Upper lobe of right lung (tissue), 1 donor: Measurements from ENCODE around the gene CDC73. TPM values are rescaled to one million over a fixed set of nuclear protein-coding genes. Genes with fewer than 3 reads are reported as not detected.

ENCODE experiments used
- ATAC-seq: fragments of 200-7000 bp; cut with Tn5 transposase; one replicate; pipeline ENCODE4 v1.9.1; 2020; ENCODE audit warnings: mild to moderate bottlenecking, moderate library complexity
- DNase-seq: peaks from one replicate; pipeline ENCODE4 v3.0.0-alpha.2; 2020
- H3K27ac ChIP-seq: fragments of 200-600 bp; one replicate; pipeline ENCODE4 v1.8.0; 2022
- H3K27me3 ChIP-seq: fragments of 200-600 bp; one replicate; pipeline ENCODE4 v1.8.0; 2022; ENCODE audit warnings: mild to moderate bottlenecking
- H3K36me3 ChIP-seq: fragments of 200-600 bp; one replicate; pipeline ENCODE4 v1.8.0; 2022
- H3K4me1 ChIP-seq: fragments of 200-600 bp; one replicate; pipeline ENCODE4 v1.8.0; 2022
- H3K4me3 ChIP-seq: fragments of 200-600 bp; one replicate; pipeline ENCODE4 v1.8.0; 2022; ENCODE audit warnings: mild to moderate bottlenecking
- H3K9me3 ChIP-seq: fragments of 200-600 bp; one replicate; pipeline ENCODE4 v1.8.0; 2022
- CTCF ChIP-seq: fragments of 200-600 bp; IDR thresholded peaks from one replicate; pipeline ENCODE4 v1.8.0; 2022; ENCODE audit warnings: antibody characterized with exemption
- intact Hi-C: fragments of 100-400 bp; cut with DNase I; formaldehyde crosslinking; loops from one replicate; pipeline ENCODE4 v1.11.0; 2022
- total RNA-seq: library from RNA; stranded (reverse); fragmentation: NEBNext Ultra II Directional; extraction: Animal tissue kit (Norgen Biotek cat#: 25700); gene quantifications from one replicate; pipeline ENCODE4 v1.2.1, GENCODE V29; 2021
- donor health status: DM: no; HTN: yes; CAD: no; lungs with severe emphysema.

CDC73 gene
- total RNA-seq, 1 donor from 2014 or later, result 72.6 TPM

- intact Hi-C loops, result no loop called here
- peak overlapping the region; percentile 86 for H3K27ac ChIP-seq
- H3K9me3 ChIP-seq, result no peaks in the 10 kb centered on the region
- TF ChIP-seq CTCF, result no peak
- DNase-seq (no peak), ATAC-seq (no peak)
- peak overlapping the region; percentile 85 for H3K4me3 ChIP-seq
- H3K4me1 ChIP-seq, result peaks cover 11% of the 10 kb centered on the region
- H3K36me3 ChIP-seq, result peaks cover 19% of the 10 kb centered on the region
- H3K27me3 ChIP-seq, result no peaks in the 10 kb centered on the region
These were observed 17.9 kb upstream of the CDC73 start for GRCh38 chr1:193103759-193104501.

- no peaks in the 10 kb centered on the region for H3K27me3 ChIP-seq
- peaks cover 13% of the 10 kb centered on the region for H3K36me3 ChIP-seq
- peak; percentile 71 for ATAC-seq
- peak overlapping the region; percentile 85 for H3K4me3 ChIP-seq
- intact Hi-C loops, result no loop called here
- DNase-seq, result peak; percentile 85
- TF ChIP-seq CTCF, result no peak
- H3K4me1 ChIP-seq, result peaks cover 11% of the 10 kb centered on the region
- peak overlapping the region; percentile 86 for H3K27ac ChIP-seq
- no peaks in the 10 kb centered on the region for H3K9me3 ChIP-seq
These were observed 17.3 kb upstream of the CDC73 start for GRCh38 chr1:193104502-193104906.

GRCh38 chr1:193104907-193105820 is 16.7 kb upstream of the CDC73 start, which contains the start of gene GLRX2:
Gene GLRX2 (minus strand): TSS chr1:193105414. CDS start chr1:193105382, 32 bp downstream.
- H3K9me3 ChIP-seq, result no peaks in the 10 kb centered on the region
- peak; percentile 98 for ATAC-seq
- peak within 1 kb of the TSS; percentile 85 for H3K4me3 ChIP-seq
- intact Hi-C loops, result no loop called here
- peak; percentile 95 for DNase-seq
- H3K4me1 ChIP-seq, result peaks cover 11% of the 10 kb centered on the region
- peaks cover 7% of the 10 kb centered on the region for H3K36me3 ChIP-seq
- H3K27ac ChIP-seq, result peak within 1 kb of the TSS; percentile 86
- H3K27me3 ChIP-seq, result no peaks in the 10 kb centered on the region
- TF ChIP-seq CTCF, result peak; percentile 16

GRCh38 chr1:193105821-193106177 is 16.0 kb upstream of the CDC73 start:
- H3K27me3 ChIP-seq, result no peaks in the 10 kb centered on the region
- H3K4me1 ChIP-seq, result peaks cover 11% of the 10 kb centered on the region
- H3K36me3 ChIP-seq, result peaks cover under 1% of the 10 kb centered on the region
- ATAC-seq (no peak), DNase-seq (no peak)
- TF ChIP-seq CTCF, result no peak
- H3K27ac ChIP-seq, result peak overlapping the region; percentile 86
- intact Hi-C loops, result no loop called here
- peak overlapping the region; percentile 85 for H3K4me3 ChIP-seq
- no peaks in the 10 kb centered on the region for H3K9me3 ChIP-seq

GRCh38 chr1:193108471-193108870 is 13.4 kb upstream of the CDC73 start:
- H3K27ac ChIP-seq, result no peak overlapping the region
- TF ChIP-seq CTCF, result no peak
- ATAC-seq, result no peak
- peaks cover 16% of the 10 kb centered on the region for H3K4me1 ChIP-seq
- no peak overlapping the region for H3K4me3 ChIP-seq
- intact Hi-C loops, result no loop called here
- no peak for DNase-seq
- no peaks in the 10 kb centered on the region for H3K36me3 ChIP-seq
- no peaks in the 10 kb centered on the region for H3K27me3 ChIP-seq
- no peaks in the 10 kb centered on the region for H3K9me3 ChIP-seq
